GM12874 (cell line): ENCODE data around the gene TRIM47.

ENCODE experiments used
- TF ChIP-seq, protein P1 (sequence below): IDR thresholded peaks from 2 replicates; pipeline ENCODE4 v1.5.1; 2011; ENCODE audit warnings: low read depth, mild to moderate bottlenecking, control low read depth, low read length, moderate library complexity; ENCODE audit not compliant: insufficient read depth

TRIM47 gene

GRCh38 chr17:75850928-75851692 is 27.3 kb downstream of the TRIM47 start:
- TF ChIP-seq, protein P1, sequence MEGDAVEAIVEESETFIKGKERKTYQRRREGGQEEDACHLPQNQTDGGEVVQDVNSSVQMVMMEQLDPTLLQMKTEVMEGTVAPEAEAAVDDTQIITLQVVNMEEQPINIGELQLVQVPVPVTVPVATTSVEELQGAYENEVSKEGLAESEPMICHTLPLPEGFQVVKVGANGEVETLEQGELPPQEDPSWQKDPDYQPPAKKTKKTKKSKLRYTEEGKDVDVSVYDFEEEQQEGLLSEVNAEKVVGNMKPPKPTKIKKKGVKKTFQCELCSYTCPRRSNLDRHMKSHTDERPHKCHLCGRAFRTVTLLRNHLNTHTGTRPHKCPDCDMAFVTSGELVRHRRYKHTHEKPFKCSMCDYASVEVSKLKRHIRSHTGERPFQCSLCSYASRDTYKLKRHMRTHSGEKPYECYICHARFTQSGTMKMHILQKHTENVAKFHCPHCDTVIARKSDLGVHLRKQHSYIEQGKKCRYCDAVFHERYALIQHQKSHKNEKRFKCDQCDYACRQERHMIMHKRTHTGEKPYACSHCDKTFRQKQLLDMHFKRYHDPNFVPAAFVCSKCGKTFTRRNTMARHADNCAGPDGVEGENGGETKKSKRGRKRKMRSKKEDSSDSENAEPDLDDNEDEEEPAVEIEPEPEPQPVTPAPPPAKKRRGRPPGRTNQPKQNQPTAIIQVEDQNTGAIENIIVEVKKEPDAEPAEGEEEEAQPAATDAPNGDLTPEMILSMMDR, result no peak

- TF ChIP-seq, protein P1, result no peak
These were observed 28.7 kb downstream of the TRIM47 start for GRCh38 chr17:75849724-75850123.

GRCh38 chr17:75849279-75849646 is 29.1 kb downstream of the TRIM47 start:
- TF ChIP-seq, protein P1, result no peak

DNA sequence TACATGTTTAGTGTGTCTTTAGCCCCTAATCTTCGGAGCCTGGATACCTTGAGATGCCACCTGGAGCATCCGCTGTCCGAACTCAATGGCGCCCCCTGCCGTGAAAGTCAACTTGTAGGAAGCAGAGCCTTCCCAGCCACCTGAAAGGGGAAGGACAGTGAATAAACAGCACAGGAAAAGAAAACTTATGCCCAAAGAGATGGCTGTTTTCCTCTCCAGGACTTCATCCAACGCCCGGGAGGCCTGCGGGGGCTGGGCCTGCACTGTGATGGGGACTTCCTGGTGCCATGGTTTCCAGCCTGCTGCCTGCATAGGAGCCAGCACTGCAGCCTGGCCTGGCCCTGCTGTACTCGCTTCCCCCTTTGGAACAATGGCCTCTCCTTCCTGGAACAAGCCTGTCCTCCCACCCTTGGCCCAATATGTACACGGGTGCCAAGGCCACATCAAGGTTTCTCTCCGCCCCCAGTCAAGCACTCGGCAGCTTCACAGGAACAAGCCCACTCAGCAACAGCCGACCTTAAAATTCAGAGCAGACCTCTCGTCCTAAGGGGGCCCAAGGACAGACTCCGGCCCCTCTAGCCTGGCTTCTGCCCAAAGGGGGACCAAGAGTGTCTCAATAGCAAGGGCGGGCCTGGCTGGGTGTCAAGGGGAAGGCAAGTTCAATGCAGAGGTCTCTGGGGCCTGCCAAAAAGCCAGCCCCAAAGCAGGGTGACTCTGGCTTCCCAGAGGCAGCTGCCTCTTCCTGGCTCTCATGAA is 29.7 kb downstream of the TRIM47 start:
- TF ChIP-seq, protein P1, result peak; percentile 71

GRCh38 chr17:75847614-75848522 is 30.5 kb downstream of the TRIM47 start:
- TF ChIP-seq, protein P1, result no peak

GRCh38 chr17:75846692-75847613 is 31.4 kb downstream of the TRIM47 start:
- TF ChIP-seq, protein P1, result no peak
